Subcutaneous abdominal adipose tissue (tissue), 5 donors: ENCODE data around the gene LRRC7.

Experiments used
- H3K27ac ChIP-seq: one replicate; pipeline ENCODE4 v1.7.0; 2013; ENCODE audit warnings: low read depth, mild to moderate bottlenecking, inconsistent platforms, low read length, moderate library complexity
- H3K27me3 ChIP-seq, 5 donors: one replicate each; pipeline ENCODE4 v1.7.0; 2013; ENCODE audit warnings: low read length in 5 of 5, inconsistent platforms in 1 of 5; ENCODE audit not compliant: control insufficient read depth in 5 of 5, insufficient read depth in 4 of 5
- H3K36me3 ChIP-seq, 5 donors: one replicate each; pipeline ENCODE4 v1.7.0; 2013; ENCODE audit warnings: low read length in 5 of 5; ENCODE audit not compliant: control insufficient read depth in 5 of 5, insufficient read depth in 5 of 5
- H3K4me1 ChIP-seq, 5 donors: one replicate each; pipeline ENCODE4 v1.7.0; 2013; ENCODE audit warnings: low read length in 5 of 5, mild to moderate bottlenecking in 3 of 5, moderate library complexity in 1 of 5; ENCODE audit not compliant: control insufficient read depth in 5 of 5, insufficient read depth in 5 of 5
- H3K4me3 ChIP-seq, 5 donors: one replicate each; pipeline ENCODE4 v1.7.0; 2013; ENCODE audit warnings: low read length in 5 of 5, low read depth in 1 of 5
- H3K9ac ChIP-seq, 5 donors: one replicate each; pipeline ENCODE4 v1.7.0; 2013; ENCODE audit warnings: low read length in 5 of 5, mild to moderate bottlenecking in 4 of 5, moderate library complexity in 3 of 5
- H3K9me3 ChIP-seq, 5 donors: one replicate each; pipeline ENCODE4 v1.7.0; 2013; ENCODE audit warnings: low read length in 5 of 5; ENCODE audit not compliant: control insufficient read depth in 5 of 5
- donor health status: healthy.
- donor health status: healthy.
- donor health status: healthy.
- donor health status: healthy.
- donor health status: healthy.

Gene LRRC7

GRCh38 chr1:69573911-69574310, 6.2 kb downstream of the LRRC7 start:
- no peaks in the 10 kb centered on the region for H3K9me3 ChIP-seq
- peaks cover 5 to 12% (median 9%) of the 10 kb centered on the region in 5 donors for H3K27me3 ChIP-seq
- peaks cover 0 to 7% (median 3%) of the 10 kb centered on the region in 5 donors for H3K4me1 ChIP-seq
- H3K9ac ChIP-seq = no peak overlapping the region
- H3K4me3 ChIP-seq = no peak overlapping the region
- H3K27ac ChIP-seq = no peak overlapping the region
- no peaks in the 10 kb centered on the region for H3K36me3 ChIP-seq

GRCh38 chr1:69585666-69586065, 17.9 kb downstream of the LRRC7 start:
- Histone ChIP-seq H3K36me3 (no peaks in the 10 kb centered on the region), H3K27me3 (no peaks in the 10 kb centered on the region), H3K27ac (no peak overlapping the region), H3K4me1 (no peaks in the 10 kb centered on the region), H3K4me3 (no peak overlapping the region), H3K9ac (no peak overlapping the region), H3K9me3 (no peaks in the 10 kb centered on the region)

- Histone ChIP-seq H3K4me3 (no peak overlapping the region), H3K9ac (no peak overlapping the region), H3K4me1 (no peaks in the 10 kb centered on the region), H3K36me3 (no peaks in the 10 kb centered on the region), H3K27ac (no peak overlapping the region), H3K27me3 (no peaks in the 10 kb centered on the region), H3K9me3 (no peaks in the 10 kb centered on the region)
These were observed 19.7 kb downstream of the LRRC7 start for GRCh38 chr1:69587391-69587790.

GRCh38 chr1:69589799-69590198, 22.1 kb downstream of the LRRC7 start:
- Histone ChIP-seq H3K9ac (no peak overlapping the region), H3K27ac (no peak overlapping the region), H3K9me3 (no peaks in the 10 kb centered on the region), H3K36me3 (no peaks in the 10 kb centered on the region), H3K4me1 (no peaks in the 10 kb centered on the region), H3K27me3 (no peaks in the 10 kb centered on the region), H3K4me3 (no peak overlapping the region)

- no peaks in the 10 kb centered on the region for H3K27me3 ChIP-seq
- H3K36me3 ChIP-seq = no peaks in the 10 kb centered on the region
- no peaks in the 10 kb centered on the region for H3K4me1 ChIP-seq
- H3K9ac ChIP-seq = no peak overlapping the region
- no peaks in the 10 kb centered on the region for H3K9me3 ChIP-seq
- H3K4me3 ChIP-seq = no peak overlapping the region
- no peak overlapping the region for H3K27ac ChIP-seq
These were observed 24.6 kb downstream of the LRRC7 start for GRCh38 chr1:69592341-69592740.

- H3K36me3 ChIP-seq = no peaks in the 10 kb centered on the region
- no peak overlapping the region for H3K27ac ChIP-seq
- H3K4me3 ChIP-seq = no peak overlapping the region
- no peaks in the 10 kb centered on the region for H3K27me3 ChIP-seq
- no peak overlapping the region for H3K9ac ChIP-seq
- H3K4me1 ChIP-seq = no peaks in the 10 kb centered on the region
- no peaks in the 10 kb centered on the region for H3K9me3 ChIP-seq
These were observed 27.8 kb downstream of the LRRC7 start for GRCh38 chr1:69595486-69595885.

- Histone ChIP-seq H3K9ac (no peak overlapping the region), H3K9me3 (no peaks in the 10 kb centered on the region), H3K4me3 (no peak overlapping the region), H3K4me1 (no peaks in the 10 kb centered on the region), H3K27ac (no peak overlapping the region), H3K36me3 (no peaks in the 10 kb centered on the region), H3K27me3 (no peaks in the 10 kb centered on the region)
These were observed 43.6 kb downstream of the LRRC7 start for GRCh38 chr1:69611316-69611715.

- H3K4me3 ChIP-seq = no peak overlapping the region
- no peaks in the 10 kb centered on the region for H3K4me1 ChIP-seq
- H3K9ac ChIP-seq = no peak overlapping the region
- no peaks in the 10 kb centered on the region for H3K9me3 ChIP-seq
- no peaks in the 10 kb centered on the region for H3K36me3 ChIP-seq
- no peak overlapping the region for H3K27ac ChIP-seq
- no peaks in the 10 kb centered on the region for H3K27me3 ChIP-seq
These were observed 45.7 kb downstream of the LRRC7 start for GRCh38 chr1:69613414-69613813.

GRCh38 chr1:69638673-69639072, 71.0 kb downstream of the LRRC7 start:
- Histone ChIP-seq H3K36me3 (no peaks in the 10 kb centered on the region), H3K4me3 (no peak overlapping the region)

GRCh38 chr1:69639159-69639558, 71.4 kb downstream of the LRRC7 start:
- Histone ChIP-seq H3K9me3 (peaks cover 0 to 2% (median 0%) of the 10 kb centered on the region in 5 donors), H3K4me1 (no peaks in the 10 kb centered on the region), H3K27me3 (no peaks in the 10 kb centered on the region), H3K4me3 (no peak overlapping the region), H3K27ac (no peak overlapping the region), H3K36me3 (no peaks in the 10 kb centered on the region), H3K9ac (no peak overlapping the region)

More at GRCh38 chr1:69638673-69639072, 71.0 kb downstream of the LRRC7 start:
- H3K4me1 ChIP-seq = no peaks in the 10 kb centered on the region
- H3K27ac ChIP-seq = no peak overlapping the region
- H3K9me3 ChIP-seq = peaks cover 0 to 2% (median 0%) of the 10 kb centered on the region in 5 donors
- no peak overlapping the region for H3K9ac ChIP-seq
- H3K27me3 ChIP-seq = no peaks in the 10 kb centered on the region

- no peak overlapping the region for H3K9ac ChIP-seq
- H3K36me3 ChIP-seq = no peaks in the 10 kb centered on the region
- no peak overlapping the region for H3K27ac ChIP-seq
- H3K4me1 ChIP-seq = no peaks in the 10 kb centered on the region
- no peaks in the 10 kb centered on the region for H3K9me3 ChIP-seq
- H3K27me3 ChIP-seq = no peaks in the 10 kb centered on the region
- H3K4me3 ChIP-seq = no peak overlapping the region
These were observed 75.5 kb downstream of the LRRC7 start for GRCh38 chr1:69643266-69643665.
